Endometrium (tissue), 2 donors: ENCODE data around the gene HES7.
"Not testable (repeated sequence)": the region's sequence is repeated elsewhere in the genome, so short reads cannot be mapped to it uniquely, and the experiment has no call there.

Experiments used
- FAIRE-seq: peaks from 2 replicates; lab custom pipeline; 2012; peaks lifted over from hg19 to GRCh38; lab: Jason Lieb, UNC
- donor health status: control.
- donor health status: control.

Gene HES7

GRCh38 chr17:8100111-8100510 is 23.8 kb downstream of the HES7 start:
- FAIRE-seq = no peak

DNA sequence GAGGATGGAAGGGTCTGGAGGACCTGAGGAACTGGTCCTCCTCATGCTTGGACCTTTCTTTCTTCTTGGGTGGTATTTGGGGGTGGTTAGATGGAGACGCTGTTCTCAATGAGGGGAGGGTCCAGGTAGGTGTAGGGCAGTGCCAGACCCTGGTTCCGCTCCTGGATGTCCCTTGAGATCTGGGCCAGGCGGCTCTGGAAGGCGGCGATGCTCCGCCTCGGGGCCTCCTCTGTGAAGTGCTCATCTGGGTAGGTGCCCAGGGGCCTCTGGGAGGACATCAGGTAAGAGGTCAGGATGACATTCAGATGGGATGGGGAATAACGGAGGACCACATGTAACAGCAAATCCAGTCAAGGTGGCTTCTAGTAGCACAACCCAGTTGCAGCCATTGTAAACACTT is 27.4 kb downstream of the HES7 start:
- FAIRE-seq = no peak

GRCh38 chr17:8095361-8095760 is 28.5 kb downstream of the HES7 start:
- no peak for FAIRE-seq

DNA sequence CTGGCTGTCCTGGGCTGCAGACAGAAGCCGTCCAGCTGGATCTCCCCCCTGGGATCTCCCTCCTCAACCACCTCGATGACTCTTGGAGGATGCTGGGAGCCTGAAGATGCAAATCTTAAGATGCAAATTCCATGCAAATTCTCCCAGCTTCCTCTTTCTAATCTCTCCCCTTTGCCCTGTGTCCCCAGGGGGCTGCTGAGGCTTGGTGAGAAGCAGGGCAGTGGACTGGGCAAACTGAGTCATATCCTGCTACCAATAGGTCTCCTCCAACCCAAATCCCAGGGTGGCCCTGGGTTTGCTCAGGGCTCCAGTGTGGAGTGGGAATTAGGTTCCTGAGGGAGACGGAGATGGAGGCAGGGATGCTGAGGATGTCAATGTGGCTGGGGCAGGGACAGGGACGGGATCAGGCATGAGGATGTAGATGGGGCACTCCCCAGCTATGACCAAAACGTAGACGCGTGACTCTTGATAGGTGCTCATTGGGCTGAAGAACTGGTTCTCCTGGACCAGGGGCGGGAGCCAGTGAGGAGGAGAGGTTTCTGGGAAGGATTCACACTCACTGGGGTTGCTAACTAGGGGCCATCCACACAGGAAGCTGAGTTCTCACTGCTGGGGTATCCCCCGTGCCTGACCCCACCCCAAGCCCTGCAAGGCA is 32.7 kb downstream of the HES7 start:
- no peak for FAIRE-seq

- no peak for FAIRE-seq
Measured at GRCh38 chr17:8089728-8090127, 34.2 kb downstream of the HES7 start.

DNA sequence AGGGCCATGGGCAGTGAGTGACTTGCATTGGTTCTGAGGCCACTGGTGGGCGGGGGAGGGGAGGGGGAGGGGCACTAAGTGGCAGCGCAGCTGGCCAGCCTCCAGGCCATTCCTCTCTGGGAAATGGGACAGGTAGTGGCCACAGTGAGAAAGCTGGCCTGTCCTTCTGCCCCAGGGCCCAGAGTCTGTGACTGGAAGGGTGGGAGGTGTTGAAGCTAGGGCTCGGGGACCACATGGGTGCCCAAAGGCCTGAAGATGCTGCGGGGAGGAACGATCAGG is 36.0 kb downstream of the HES7 start:
- FAIRE-seq = no peak

DNA sequence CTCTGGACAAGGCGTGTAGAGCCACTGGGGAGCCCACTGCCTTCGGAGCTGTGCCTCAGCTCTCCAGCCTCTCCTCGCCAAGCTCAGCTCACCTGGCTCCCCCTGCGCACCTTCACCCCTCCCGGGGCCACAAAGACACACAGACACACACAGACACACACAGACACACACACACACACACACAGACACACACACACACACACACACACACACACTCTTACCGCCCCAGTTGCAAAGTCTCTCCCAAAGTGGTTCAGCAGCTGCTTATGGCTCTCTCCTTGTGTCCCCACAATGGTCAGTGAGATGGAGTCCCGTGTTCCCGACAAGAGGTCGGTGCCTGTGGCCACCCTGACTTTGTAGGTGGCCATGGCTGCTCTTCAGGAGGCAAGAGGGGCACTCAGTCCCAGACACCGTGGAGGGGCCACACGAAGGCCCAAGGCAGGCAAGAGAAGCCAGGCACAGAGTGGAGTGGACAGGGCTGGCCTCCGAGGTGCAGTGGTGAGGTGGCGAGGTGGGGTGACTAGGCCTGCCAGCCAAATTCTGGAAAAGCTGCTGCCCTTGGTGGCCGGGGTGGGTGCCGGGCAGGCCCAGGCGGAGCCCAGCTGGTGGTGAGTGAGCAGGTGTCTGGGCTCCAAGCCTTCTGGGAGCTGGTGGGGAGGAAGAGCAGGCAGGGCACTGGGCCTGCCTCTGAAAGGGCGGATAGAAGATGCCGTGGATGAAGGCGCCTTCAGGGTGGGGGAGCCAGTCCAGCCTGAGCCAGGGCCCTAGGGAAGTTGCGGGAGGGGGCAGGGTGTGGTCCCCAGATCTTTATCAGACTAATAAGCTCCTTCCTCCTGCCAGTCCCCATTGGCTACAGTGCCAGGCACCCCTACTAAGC is 36.6 kb downstream of the HES7 start, which contains the start of gene ALOX12B:
Gene ALOX12B (minus strand): TSS at position 642 of the 877 bp plus-strand sequence. CDS start 274 bp downstream, at position 368.
- FAIRE-seq = no peak

DNA sequence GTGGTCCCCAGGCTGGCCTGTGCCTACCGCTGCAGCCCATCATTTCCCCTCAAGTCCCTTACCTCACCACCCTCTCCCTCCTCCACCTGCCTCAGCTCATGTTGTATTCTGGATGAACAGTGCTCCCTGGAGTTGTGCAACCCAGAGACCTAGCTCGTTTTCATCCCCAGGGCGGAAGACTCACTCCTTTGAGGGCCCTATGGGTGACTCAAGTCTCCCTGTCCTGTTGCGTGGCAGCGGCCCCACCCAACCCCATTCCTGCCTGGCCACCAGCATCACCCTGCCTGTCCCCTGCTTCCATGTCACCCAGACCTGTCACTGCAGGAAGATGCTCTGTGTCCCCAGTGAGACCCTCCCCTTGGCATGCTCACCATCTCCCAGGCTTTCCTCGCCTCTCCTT is 39.7 kb downstream of the HES7 start:
- no peak for FAIRE-seq

- no peak for FAIRE-seq
Measured at GRCh38 chr17:8082292-8082691, 41.6 kb downstream of the HES7 start.

GRCh38 chr17:8081876-8082275 is 42.0 kb downstream of the HES7 start:
- no peak for FAIRE-seq

DNA sequence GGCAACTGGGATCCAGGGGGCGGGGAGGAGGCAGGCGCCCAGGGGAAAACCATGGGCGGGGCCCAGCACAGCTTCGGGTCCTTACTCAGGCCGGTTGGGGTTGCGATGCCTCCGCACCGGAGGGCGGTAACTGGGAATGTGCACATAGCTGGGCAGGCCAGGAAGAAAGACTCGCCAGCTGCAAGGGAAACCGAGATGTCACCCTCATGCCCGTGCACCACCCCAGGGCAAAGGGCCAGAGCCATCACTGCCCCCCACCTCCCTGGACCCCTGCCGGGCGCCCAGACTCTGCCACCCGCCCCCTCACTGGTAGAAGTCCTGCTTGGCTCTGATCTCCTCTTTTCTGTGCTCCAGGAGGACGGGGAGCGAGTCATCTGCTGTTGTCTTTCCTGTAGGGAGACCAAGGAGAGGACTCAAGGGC is 43.1 kb downstream of the HES7 start:
- FAIRE-seq = no peak

- FAIRE-seq = no peak
Measured at GRCh38 chr17:8080208-8080798, 43.6 kb downstream of the HES7 start.

DNA sequence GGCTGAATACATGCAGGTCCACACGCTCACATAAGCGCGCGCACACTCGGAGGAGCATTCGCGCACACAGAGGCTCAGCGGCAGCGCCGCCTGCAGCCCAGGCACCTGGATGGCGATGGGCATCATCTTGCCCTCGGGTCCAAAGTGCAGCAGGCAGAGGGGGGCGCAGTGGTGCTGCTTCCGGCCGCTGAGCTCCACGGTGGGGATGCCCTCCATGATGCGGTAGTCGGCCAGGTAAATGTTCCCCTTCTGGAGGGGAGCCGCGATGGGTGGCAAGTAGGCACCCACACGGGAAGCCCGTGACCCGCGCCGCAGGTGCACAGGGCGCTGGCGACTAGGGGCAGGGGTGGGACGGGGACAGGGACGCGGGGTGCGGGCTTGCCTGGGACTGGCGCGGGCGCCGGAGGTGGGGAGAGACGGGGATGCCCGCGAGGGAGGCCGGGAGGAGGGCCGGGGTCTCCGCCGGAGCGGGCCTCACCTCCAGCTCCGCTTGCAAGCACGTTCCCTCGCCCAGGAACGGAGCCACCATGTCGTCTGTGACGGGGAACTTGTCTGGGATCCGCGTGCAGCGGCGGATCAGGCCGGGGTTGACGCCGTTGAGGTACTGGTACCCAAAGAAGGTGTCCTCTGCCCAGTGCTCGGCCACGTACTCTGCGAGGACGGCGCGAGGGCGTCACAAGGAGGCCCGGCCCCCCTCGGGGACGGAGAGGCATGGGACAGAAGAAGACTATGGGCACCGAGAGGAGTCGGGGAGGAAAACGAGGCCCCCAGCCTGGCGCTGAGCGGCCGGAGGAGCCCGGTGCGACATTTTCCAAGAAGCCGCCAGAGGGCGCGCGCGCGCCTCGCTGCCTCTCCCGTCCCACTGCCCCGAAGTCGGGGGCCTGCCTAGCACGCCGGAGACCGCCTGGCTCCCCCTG is 44.4 kb downstream of the HES7 start:
- FAIRE-seq = no peak

GRCh38 chr17:8077939-8078338 is 46.0 kb downstream of the HES7 start:
- FAIRE-seq = not testable (repeated sequence)

GRCh38 chr17:8076502-8077266 is 47.2 kb downstream of the HES7 start:
- no peak for FAIRE-seq

DNA sequence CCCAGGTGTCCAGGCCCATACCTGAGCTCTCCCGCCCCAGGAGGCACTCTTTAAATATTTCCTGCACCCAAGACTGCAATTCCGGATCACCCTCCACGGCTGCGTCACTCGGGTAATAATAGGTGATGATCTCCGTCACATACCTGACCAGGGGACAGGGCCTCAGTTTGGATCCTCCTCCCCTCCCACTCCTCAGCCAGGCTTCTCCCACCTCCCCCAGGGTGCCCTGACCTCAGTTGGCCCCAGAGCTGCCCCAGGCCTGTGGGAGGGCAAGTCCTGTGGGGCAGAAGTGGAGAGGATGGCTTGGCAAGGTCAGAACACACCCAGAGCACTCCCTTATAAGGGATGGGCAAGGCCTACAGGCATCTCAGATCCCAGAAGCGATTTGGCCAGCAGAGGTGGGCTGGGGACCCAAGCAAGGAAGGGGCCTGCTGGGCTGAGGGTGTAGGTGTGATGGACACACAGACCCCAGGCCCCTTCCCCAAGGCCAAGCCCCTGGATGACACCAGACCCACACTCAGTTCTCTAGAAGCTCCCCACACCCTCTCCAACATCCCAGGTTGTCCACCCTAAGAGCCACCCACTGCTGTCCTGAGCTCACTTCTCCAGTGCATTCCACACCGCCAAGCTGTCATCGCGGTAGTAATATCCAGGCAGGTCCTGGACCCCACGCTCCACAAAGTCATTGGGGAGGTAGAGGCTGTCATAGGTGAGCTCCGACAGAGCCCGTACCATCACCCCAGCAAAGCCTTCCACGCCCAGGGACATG is 48.1 kb downstream of the HES7 start:
- no peak for FAIRE-seq

GRCh38 chr17:8075081-8075480 is 48.8 kb downstream of the HES7 start:
- no peak for FAIRE-seq

- FAIRE-seq = no peak
Measured at GRCh38 chr17:8074554-8074953, 49.4 kb downstream of the HES7 start.

DNA sequence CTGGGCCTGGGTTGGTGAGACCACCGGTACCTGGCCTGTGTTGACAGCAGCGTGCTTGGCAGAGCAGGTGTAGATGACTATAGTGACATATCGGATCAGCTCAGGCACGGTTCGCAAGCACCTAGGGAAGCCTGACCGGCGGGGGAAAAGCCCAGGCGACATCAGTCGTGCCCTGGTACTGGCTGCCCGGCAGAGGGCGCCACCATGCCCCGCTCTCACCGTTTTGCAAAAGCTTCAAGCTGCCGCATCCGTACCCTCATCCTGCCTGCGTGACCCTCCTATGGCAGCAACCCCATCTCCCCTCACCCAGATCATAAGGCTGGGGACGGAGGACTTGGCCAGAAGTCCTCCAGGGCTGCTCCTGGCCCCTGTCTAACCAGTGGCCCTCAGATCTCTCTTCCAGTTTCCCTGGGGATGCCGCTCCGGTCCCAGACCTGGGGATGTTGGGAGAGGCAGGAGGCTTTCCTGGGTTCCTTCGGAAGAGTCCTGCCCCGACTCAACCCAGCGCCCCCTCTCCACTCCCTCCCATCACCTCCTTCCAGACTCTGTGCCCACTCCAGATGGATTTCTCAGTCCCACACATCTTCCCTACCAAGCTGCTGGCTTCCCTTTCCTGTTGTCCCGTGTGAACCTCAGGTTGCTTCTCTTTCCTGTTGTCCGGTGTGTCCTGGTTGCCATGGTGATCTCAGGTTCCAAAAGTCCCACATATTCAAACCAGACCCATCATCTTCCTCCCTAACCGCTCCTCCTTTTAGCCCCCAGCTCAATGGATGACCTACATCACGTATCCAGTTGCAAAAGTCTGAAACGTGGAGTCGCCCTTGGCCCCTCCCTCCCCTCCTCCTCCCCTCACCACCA is 50.0 kb downstream of the HES7 start:
- no peak for FAIRE-seq
